Heart right ventricle (tissue), 16 donors: Measurements from ENCODE around the gene GPR183. TPM values are rescaled to one million over a fixed set of nuclear protein-coding genes. Genes with fewer than 3 reads are reported as not detected.

Experiments used
- ATAC-seq, 8 donors: fragments of 200-7000 bp; cut with Tn5 transposase; one replicate each; pipeline ENCODE4 v1.9.1; 2020; ENCODE audit warnings: mild to moderate bottlenecking in 8 of 8, moderate library complexity in 8 of 8, moderate number of reproducible peaks in 1 of 8
- DNase-seq, 2 donors: peaks; one replicate each; pipeline ENCODE4 v3.0.0-alpha.2; 2020
- H3K27ac ChIP-seq, 10 donors: fragments of 200-600 bp; sonication (generic) in 2 of 10; one replicate each; pipeline versions ENCODE4 v1.5.0 to v1.8.0; 2020 to 2022; ENCODE audit warnings: mild to moderate bottlenecking in 3 of 10
- H3K27me3 ChIP-seq, 7 donors: fragments of 200-600 bp; one replicate each; pipeline ENCODE4 v1.8.0; 2021 to 2022; ENCODE audit warnings: mild to moderate bottlenecking in 2 of 7
- H3K36me3 ChIP-seq, 9 donors: fragments of 200-600 bp; sonication (generic) in 1 of 9; one replicate each; pipeline versions ENCODE4 v1.5.0 to v1.8.0; 2020 to 2022; ENCODE audit warnings: mild to moderate bottlenecking in 2 of 9
- H3K4me1 ChIP-seq, 9 donors: fragments of 200-600 bp; sonication (generic) in 1 of 9; one replicate each; pipeline versions ENCODE4 v1.5.0 to v1.8.0; 2020 to 2022; ENCODE audit warnings: mild to moderate bottlenecking in 4 of 9
- H3K4me3 ChIP-seq, 10 donors: fragments of 200-600 bp; sonication (generic) in 2 of 10; one replicate each; pipeline versions ENCODE4 v1.5.0 to v1.8.0; 2020 to 2022; ENCODE audit warnings: mild to moderate bottlenecking in 7 of 10, moderate library complexity in 2 of 10
- H3K9me3 ChIP-seq, 11 donors: fragments of 200-600 bp in 10 of 11; sonication (generic) in 2 of 11; one replicate each; pipeline versions ENCODE4 v1.5.0 to v1.8.0; 2013 to 2022; ENCODE audit warnings: mild to moderate bottlenecking in 2 of 11, control low read depth in 1 of 11, moderate library complexity in 1 of 11
- CTCF ChIP-seq, 9 donors: fragments of 200-600 bp; sonication (generic) in 2 of 9; IDR thresholded peaks; one replicate each; pipeline versions ENCODE4 v1.5.0 to v1.8.0; 2021 to 2022; ENCODE audit warnings: antibody characterized with exemption in 9 of 9, mild to moderate bottlenecking in 5 of 9, moderate library complexity in 1 of 9
- WGBS, 2 donors: extraction: QIAGEN DNeasy Blood & Tissue Kit; methylation state at CpG; one replicate each; pipeline ENCODE4 v1.1.7; 2013; ENCODE audit warnings: inconsistent platforms in 1 of 2; 5-methylcytosine and 5-hydroxymethylcytosine counted together
- intact Hi-C, 10 donors: fragments of 100-400 bp; cut with DNase I; formaldehyde crosslinking; loops; one replicate each; pipeline versions ENCODE4 v1.11.1 to v1.14.2; 2022
- polyA plus RNA-seq, 2 donors: library from polyadenylated mRNA; stranded (reverse); fragments of 200-250 nt; gene quantifications; one replicate each; pipeline ENCODE4 v1.2.3, GENCODE V29; 2013
- total RNA-seq, 10 donors: library from RNA; stranded (reverse); fragmentation: NEBNext Ultra II Directional in 3 of 10; extraction: Animal tissue kit (Norgen Biotek cat#: 25700) in 3 of 10; gene quantifications; one replicate each; pipeline versions ENCODE4 v1.2.1 to v1.2.4, GENCODE V29; 2021 to 2023
- donor health status: Arrhythmogenic right ventricular cardiomyopathy.
- donor health status: ischemic (EF 13 %, LVEDD 7.1; RV severe dilation, severe dysfunction).
- donor health status: healthy with polysubstance abuse.
- donor health status: DM: no; HTN: yes; CAD: no.
- donor health status: DM: no; HTN: no; CAD: no.
- donor health status: ischemic (EF 25% LVEDD 6.9; RV normal size, moderate dysfunction).
- donor health status: ischemic (EF 25% LVEDD 5.7; RV mildly dilated, moderate dysfunction).
- donor health status: healthy.
- donor health status: DM: yes; HTN: yes; CAD: no.
- donor health status: Ischemic cardiomyopathy.
- donor health status: ischemic (EF 35%, LVEDD 5.7; RV mildly dilated, moderate dysfunction).
- donor health status: nonischemic (EF 11% LVEDD 7.7; RV severe dilation, severe dysfunction).
- donor health status: DM: yes; HTN: yes; CAD: no.
- donor health status: PGD.
- donor health status: ischemic (EF 29% LVEDD 5.4; RV normal size, mild dysfunction).
- donor health status: nonischemic (EF 23%, LVEDD 6.1; RV moderate dilation, normal function).

Gene GPR183
- total and polyA plus RNA-seq, 12 donors: 0.49 to 8.6 (median 2.0) TPM

- ATAC-seq: no peak
Observed at GRCh38 chr13:99289674-99290337, 17.4 kb downstream of the GPR183 start.

GRCh38 chr13:99289271-99289670 lies 17.9 kb downstream of the GPR183 start:
- Histone ChIP-seq H3K9me3 (no peaks in the 10 kb centered on the region), H3K27me3 (no peaks in the 10 kb centered on the region), H3K27ac (peak overlapping the region in 1 of 10 donors; percentile 48), H3K4me3 (no peak overlapping the region), H3K4me1 (peaks cover 4 to 78% (median 36%) of the 10 kb centered on the region in 9 donors), H3K36me3 (peaks cover 0 to 11% (median 0%) of the 10 kb centered on the region in 9 donors)
- no peak for TF ChIP-seq CTCF (IDR thresholded peaks at IDR 0.05)
- DNase-seq (no peak), ATAC-seq (no peak)
- 95 to 97% methylated on average over 2 of the region's 2 CpGs for WGBS, 2 donors
- intact Hi-C loops: no loop called here

More at GRCh38 chr13:99289674-99290337, 17.4 kb downstream of the GPR183 start:
- peaks cover 0 to 11% (median 0%) of the 10 kb centered on the region in 9 donors for H3K36me3 ChIP-seq
- H3K4me3 ChIP-seq: no peak overlapping the region
- no peaks in the 10 kb centered on the region for H3K27me3 ChIP-seq
- H3K4me1 ChIP-seq: peaks cover 4 to 78% (median 36%) of the 10 kb centered on the region in 9 donors
- intact Hi-C loops: no loop called here
- H3K9me3 ChIP-seq: no peaks in the 10 kb centered on the region
- peak overlapping the region in 1 of 10 donors; percentile 41 for H3K27ac ChIP-seq
- 91% methylated on average over 7 of the region's 7 CpGs for WGBS, 2 donors
- TF ChIP-seq CTCF (IDR thresholded peaks at IDR 0.05): no peak
- DNase-seq: no peak

- intact Hi-C loops: no loop called here
- peaks cover 0 to 9% (median 0%) of the 10 kb centered on the region in 9 donors for H3K36me3 ChIP-seq
- H3K4me3 ChIP-seq: no peak overlapping the region
- H3K27ac ChIP-seq: peak overlapping the region in 7 of 10 donors; percentile 7 to 82 (median 19)
- 33 to 50% methylated on average over 2 of the region's 2 CpGs for WGBS, 2 donors
- no peaks in the 10 kb centered on the region for H3K9me3 ChIP-seq
- no peak for TF ChIP-seq CTCF (IDR thresholded peaks at IDR 0.05)
- peaks cover 4 to 80% (median 45%) of the 10 kb centered on the region in 9 donors for H3K4me1 ChIP-seq
- DNase-seq (no peak), ATAC-seq (peak in 4 of 8 donors; percentile 18 to 50 (median 46))
- no peaks in the 10 kb centered on the region for H3K27me3 ChIP-seq
Observed at GRCh38 chr13:99288089-99288488, 19.1 kb downstream of the GPR183 start.

GRCh38 chr13:99287551-99287950 lies 19.6 kb downstream of the GPR183 start:
- no peaks in the 10 kb centered on the region for H3K27me3 ChIP-seq
- no peaks in the 10 kb centered on the region for H3K9me3 ChIP-seq
- H3K4me3 ChIP-seq: no peak overlapping the region
- DNase-seq: no peak
- 54 to 58% methylated on average over 4 of the region's 4 CpGs for WGBS, 2 donors
- peaks cover 0 to 6% (median 0%) of the 10 kb centered on the region in 9 donors for H3K36me3 ChIP-seq
- no peak for ATAC-seq
- no peak for TF ChIP-seq CTCF (IDR thresholded peaks at IDR 0.05)
- peak overlapping the region in 6 of 10 donors; percentile 7 to 82 (median 34) for H3K27ac ChIP-seq
- intact Hi-C loops: no loop called here
- peaks cover 4 to 81% (median 50%) of the 10 kb centered on the region in 9 donors for H3K4me1 ChIP-seq
